Keratinocyte (primary cell): ENCODE measurements around the gene DONSON. TPM values are rescaled to one million over a fixed set of nuclear protein-coding genes. Genes with fewer than 3 reads are reported as not detected.

Experiments used
- DNase-seq: peaks from one replicate; pipeline ENCODE4 v3.0.0-alpha.2; 2011; ENCODE audit warnings: low read depth, missing footprints, low spot score
- FAIRE-seq: peaks from 2 replicates; lab custom pipeline; 2011; peaks lifted over from hg19 to GRCh38; lab: Jason Lieb, UNC
- H2AFZ ChIP-seq: 2 replicates; pipeline ENCODE4 v1.6.0; 2012; ENCODE audit warnings: low read length, control low read depth, inconsistent platforms; ENCODE audit not compliant: control insufficient read depth
- H3K27ac ChIP-seq: 2 replicates; pipeline ENCODE4 v1.5.1; 2011; ENCODE audit warnings: low read length; ENCODE audit not compliant: control insufficient read depth, insufficient read depth
- H3K27me3 ChIP-seq: 3 replicates; pipeline ENCODE4 v1.6.0; 2011; ENCODE audit warnings: low read length; ENCODE audit not compliant: control insufficient read depth, insufficient read depth; ENCODE audit errors: extremely low read depth
- H3K36me3 ChIP-seq, 2 experiments: 2 replicates in 1 of 2; 3 replicates in 1 of 2; pipeline ENCODE4 v1.5.1; 2011; ENCODE audit warnings: low read length in 2 of 2, mild to moderate bottlenecking in 1 of 2; ENCODE audit not compliant: control insufficient read depth in 2 of 2, insufficient read depth in 2 of 2; ENCODE audit errors: extremely low read depth in 1 of 2
- H3K4me1 ChIP-seq: 3 replicates; pipeline ENCODE4 v1.5.1; 2011; ENCODE audit warnings: low read length; ENCODE audit not compliant: control insufficient read depth, insufficient read depth; ENCODE audit errors: extremely low read depth
- H3K4me2 ChIP-seq: 3 replicates; pipeline ENCODE4 v1.6.0; 2011; ENCODE audit warnings: low read depth, low read length; ENCODE audit not compliant: control insufficient read depth, insufficient read depth; ENCODE audit errors: extremely low read depth
- H3K4me3 ChIP-seq, 3 experiments: fragments of 200-600 bp in 1 of 3; sonication (generic) in 1 of 3; 2 replicates in 2 of 3; 3 replicates in 1 of 3; pipeline ENCODE4 v1.5.1; 2011 to 2016; ENCODE audit warnings: low read length in 3 of 3, mild to moderate bottlenecking in 3 of 3, control low read depth in 2 of 3, inconsistent platforms in 1 of 3, low read depth in 1 of 3, mixed read lengths in 1 of 3, mixed run types in 1 of 3, moderate library complexity in 1 of 3; ENCODE audit not compliant: control insufficient read depth in 2 of 3, insufficient read depth in 2 of 3; ENCODE audit errors: extremely low read depth in 1 of 3
- H3K79me2 ChIP-seq: 2 replicates; pipeline ENCODE4 v1.6.0; 2012; ENCODE audit warnings: low read length; ENCODE audit not compliant: control insufficient read depth, insufficient read depth
- H3K9ac ChIP-seq: 3 replicates; pipeline ENCODE4 v1.6.0; 2011; ENCODE audit warnings: low read length; ENCODE audit not compliant: control insufficient read depth, insufficient read depth; ENCODE audit errors: extremely low read depth
- H3K9me1 ChIP-seq: 3 replicates; pipeline ENCODE4 v1.6.0; 2011; ENCODE audit warnings: low read length; ENCODE audit not compliant: control insufficient read depth, insufficient read depth; ENCODE audit errors: extremely low read depth
- H3K9me3 ChIP-seq: 2 replicates; pipeline ENCODE4 v1.5.1; 2012; ENCODE audit warnings: low read depth, low read length; ENCODE audit not compliant: control insufficient read depth
- H4K20me1 ChIP-seq: 3 replicates; pipeline ENCODE4 v1.6.0; 2011; ENCODE audit warnings: low read length; ENCODE audit not compliant: control insufficient read depth, insufficient read depth; ENCODE audit errors: extremely low read depth
- CTCF ChIP-seq, 3 experiments: IDR thresholded peaks in 1 of 3; conservative IDR thresholded peaks in 1 of 3; optimal IDR thresholded peaks in 1 of 3; 2 replicates in 2 of 3; 3 replicates in 1 of 3; pipeline versions ENCODE3 to v1.5.1; 2011; ENCODE audit warnings: low read length in 3 of 3, mild to moderate bottlenecking in 3 of 3, moderate library complexity in 2 of 3, control low read depth in 1 of 3, inconsistent platforms in 1 of 3; ENCODE audit not compliant: insufficient read depth in 2 of 3; ENCODE audit errors: extremely low read depth in 1 of 3
- EZH2 ChIP-seq: IDR thresholded peaks from one replicate; pipeline ENCODE4 v1.6.1; 2012; ENCODE audit warnings: inconsistent platforms, mild to moderate bottlenecking, low read length, moderate library complexity
- dilution Hi-C: fragments of 300-500 bp; cut with MboI; formaldehyde crosslinking; loops from one replicate; pipeline ENCODE4 v1.7.0; 2020; ENCODE audit warnings: low sequenced_read_pairs; ENCODE audit not compliant: extremely low pct_ligation_motif_present
- polyA plus RNA-seq, 5 experiments: library from polyadenylated mRNA; depleted of rRNA in 3 of 5; stranded (reverse) in 3 of 5; stranded (forward) in 1 of 5; unstranded in 1 of 5; fragments of >200 nt; gene quantifications; 1 replicate in 1 of 5; 2 replicates in 3 of 5; 3 replicates in 1 of 5; pipeline versions ENCODE4 v1.2.1 to v1.2.3, GENCODE V29; 2011 to 2012; ENCODE audit warnings: missing spikeins in 2 of 5, low read depth in 1 of 5, low replicate concordance in 1 of 5

DONSON gene
- polyA plus RNA-seq, 1 donor (not counting 4 experiments of a cell fraction or from before 2014, with no cell fraction given): 17.0 TPM

DNA sequence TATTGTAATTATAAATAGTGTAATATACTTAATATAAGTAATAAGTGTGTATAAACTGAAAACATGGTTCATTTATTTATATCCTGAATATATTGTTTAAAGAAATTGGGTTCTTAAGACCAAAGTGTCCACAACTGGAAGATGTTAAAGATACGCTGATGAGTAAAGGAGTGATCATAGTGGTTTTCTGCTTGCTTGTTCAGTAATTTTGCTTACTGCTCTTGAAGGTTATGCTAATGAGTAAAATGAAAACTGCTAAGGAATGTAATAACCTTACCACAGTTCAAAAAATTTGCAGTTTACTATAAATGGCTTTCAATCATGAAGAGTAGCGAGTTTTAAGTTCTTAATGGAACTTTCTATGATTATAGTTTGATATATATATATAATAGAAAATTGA, 22.0 kb downstream of the DONSON start:
- Histone ChIP-seq H3K4me1 (peaks cover 7% of the 10 kb centered on the region), H3K9ac (no peak overlapping the region), H3K79me2 (peaks cover 38% of the 10 kb centered on the region), H4K20me1 (no peaks in the 10 kb centered on the region), H3K9me1 (no peaks in the 10 kb centered on the region), H3K27ac (no peak overlapping the region), H2AFZ (no peak overlapping the region), H3K4me2 (no peak overlapping the region), H3K9me3 (no peaks in the 10 kb centered on the region), H3K4me3 (no peak overlapping the region), H3K36me3 (peaks cover 11 to 19% of the 10 kb centered on the region in 2 experiments), H3K27me3 (no peaks in the 10 kb centered on the region)
- TF ChIP-seq EZH2 (no peak), CTCF (optimal IDR thresholded peaks at IDR 0.05 in 1 of 3, IDR thresholded peaks at IDR 0.05 in 1 of 3, conservative IDR thresholded peaks at IDR 0.05 in 1 of 3; ENCODE audit: extremely low read depth in 1 of 3, insufficient read depth in 2 of 3, low read length in 3 of 3) (no peak)
- DNase-seq (no peak), FAIRE-seq (no peak)
- dilution Hi-C loops: no loop called here

- H3K79me2 ChIP-seq: peaks cover 59% of the 10 kb centered on the region
- FAIRE-seq: no peak
- H4K20me1 ChIP-seq: no peaks in the 10 kb centered on the region
Observed at GRCh38 chr21:33562389-33562788, 26.1 kb downstream of the DONSON start.

More at GRCh38 chr21:33562389-33562788, 26.1 kb downstream of the DONSON start:
- H3K9me3 ChIP-seq: no peaks in the 10 kb centered on the region
- peaks cover under 1% of the 10 kb centered on the region for H3K4me1 ChIP-seq
- no peaks in the 10 kb centered on the region for H3K9me1 ChIP-seq
- no peak for TF ChIP-seq EZH2
- TF ChIP-seq CTCF (optimal IDR thresholded peaks at IDR 0.05 in 1 of 3, IDR thresholded peaks at IDR 0.05 in 1 of 3, conservative IDR thresholded peaks at IDR 0.05 in 1 of 3; ENCODE audit: extremely low read depth in 1 of 3, insufficient read depth in 2 of 3, low read length in 3 of 3): no peak
- H3K4me3 ChIP-seq: no peak overlapping the region
- H3K4me2 ChIP-seq: no peak overlapping the region
- dilution Hi-C loops: no loop called here
- H3K27me3 ChIP-seq: no peaks in the 10 kb centered on the region
- DNase-seq: no peak
- H3K36me3 ChIP-seq: peaks cover 14 to 29% of the 10 kb centered on the region in 2 experiments
- H3K27ac ChIP-seq: no peak overlapping the region
- no peak overlapping the region for H2AFZ ChIP-seq
- H3K9ac ChIP-seq: no peak overlapping the region
